Activated naive CD8-positive, alpha-beta T cell treated with anti-CD3 and anti-CD28 coated beads, Interleukin-2, amount 50 U/mL, for 24 hours (primary cell): Measurements from ENCODE around the gene AFTPH.
A peak's percentile ranks its signal among the peaks of the same experiment; 100 is the strongest.

Experiments
- ATAC-seq: fragments of 150-1000 bp; cut with Tn5 transposase; one replicate; pipeline ENCODE4 v1.10.0; 2021
- DNase-seq: peaks from one replicate; pipeline ENCODE4 v3.0.0; 2021
- H3K27ac Mint-ChIP-seq: one replicate; pipeline ENCODE4 v1.8.0; 2021; ENCODE audit warnings: mild to moderate bottlenecking, mixed read lengths
- H3K27me3 Mint-ChIP-seq: one replicate; pipeline ENCODE4 v1.8.0; 2021; ENCODE audit warnings: mixed read lengths
- H3K36me3 Mint-ChIP-seq: one replicate; pipeline ENCODE4 v1.8.0; 2021; ENCODE audit warnings: low read depth, mixed read lengths
- H3K4me1 Mint-ChIP-seq: one replicate; pipeline ENCODE4 v1.8.0; 2021; ENCODE audit warnings: mixed read lengths
- H3K4me3 Mint-ChIP-seq: one replicate; pipeline ENCODE4 v1.8.0; 2021; ENCODE audit warnings: mild to moderate bottlenecking, moderate library complexity, mixed read lengths
- H3K9me3 Mint-ChIP-seq: one replicate; pipeline ENCODE4 v1.8.0; 2021; ENCODE audit warnings: mixed read lengths

Gene AFTPH

GRCh38 chr2:64488050-64488974 lies 35.8 kb upstream of the AFTPH start:
- peaks cover 8% of the 10 kb centered on the region for H3K4me1 Mint-ChIP-seq
- no peak overlapping the region for H3K4me3 Mint-ChIP-seq
- H3K9me3 Mint-ChIP-seq: no peaks in the 10 kb centered on the region
- ATAC-seq (peak; percentile 45), DNase-seq (peak; percentile 85)
- peaks cover 4% of the 10 kb centered on the region for H3K27me3 Mint-ChIP-seq
- H3K36me3 Mint-ChIP-seq: no peaks in the 10 kb centered on the region
- H3K27ac Mint-ChIP-seq: no peak overlapping the region

- no peak for DNase-seq
- no peaks in the 10 kb centered on the region for H3K9me3 Mint-ChIP-seq
- ATAC-seq: no peak
- peaks cover 4% of the 10 kb centered on the region for H3K27me3 Mint-ChIP-seq
- H3K4me1 Mint-ChIP-seq: peaks cover 8% of the 10 kb centered on the region
- H3K27ac Mint-ChIP-seq: no peak overlapping the region
- no peaks in the 10 kb centered on the region for H3K36me3 Mint-ChIP-seq
- H3K4me3 Mint-ChIP-seq: no peak overlapping the region
These were observed 34.9 kb upstream of the AFTPH start for GRCh38 chr2:64489081-64489751.

GRCh38 chr2:64491426-64491825 lies 32.7 kb upstream of the AFTPH start:
- Mint-ChIP-seq H3K27ac (no peak overlapping the region), H3K4me1 (peaks cover 8% of the 10 kb centered on the region), H3K4me3 (no peak overlapping the region), H3K27me3 (peaks cover 4% of the 10 kb centered on the region), H3K9me3 (no peaks in the 10 kb centered on the region), H3K36me3 (no peaks in the 10 kb centered on the region)
- DNase-seq: no peak
- no peak for ATAC-seq

- no peak for DNase-seq
- no peak overlapping the region for H3K4me3 Mint-ChIP-seq
- no peaks in the 10 kb centered on the region for H3K9me3 Mint-ChIP-seq
- ATAC-seq: no peak
- H3K36me3 Mint-ChIP-seq: no peaks in the 10 kb centered on the region
- H3K27ac Mint-ChIP-seq: no peak overlapping the region
- peaks cover 8% of the 10 kb centered on the region for H3K4me1 Mint-ChIP-seq
- no peaks in the 10 kb centered on the region for H3K27me3 Mint-ChIP-seq
These were observed 31.9 kb upstream of the AFTPH start for GRCh38 chr2:64492272-64492671.

- Mint-ChIP-seq H3K36me3 (no peaks in the 10 kb centered on the region), H3K4me3 (no peak overlapping the region), H3K27me3 (no peaks in the 10 kb centered on the region), H3K4me1 (peaks cover 8% of the 10 kb centered on the region), H3K27ac (no peak overlapping the region), H3K9me3 (no peaks in the 10 kb centered on the region)
- DNase-seq: no peak
- ATAC-seq: no peak
These were observed 31.3 kb upstream of the AFTPH start for GRCh38 chr2:64492821-64493220.

- no peaks in the 10 kb centered on the region for H3K36me3 Mint-ChIP-seq
- no peak overlapping the region for H3K4me3 Mint-ChIP-seq
- no peaks in the 10 kb centered on the region for H3K9me3 Mint-ChIP-seq
- H3K27me3 Mint-ChIP-seq: peaks cover 3% of the 10 kb centered on the region
- ATAC-seq (no peak), DNase-seq (no peak)
- H3K27ac Mint-ChIP-seq: no peak overlapping the region
- H3K4me1 Mint-ChIP-seq: peaks cover 3% of the 10 kb centered on the region
These were observed 30.3 kb upstream of the AFTPH start for GRCh38 chr2:64493788-64494187.

GRCh38 chr2:64498438-64498837 lies 25.7 kb upstream of the AFTPH start:
- ATAC-seq (no peak), DNase-seq (no peak)
- Mint-ChIP-seq H3K4me3 (no peak overlapping the region), H3K4me1 (no peaks in the 10 kb centered on the region), H3K27ac (no peak overlapping the region), H3K9me3 (no peaks in the 10 kb centered on the region), H3K36me3 (no peaks in the 10 kb centered on the region), H3K27me3 (peaks cover 6% of the 10 kb centered on the region)

- Mint-ChIP-seq H3K4me3 (no peak overlapping the region), H3K36me3 (no peaks in the 10 kb centered on the region), H3K27me3 (peaks cover 6% of the 10 kb centered on the region), H3K27ac (no peak overlapping the region), H3K4me1 (no peaks in the 10 kb centered on the region), H3K9me3 (no peaks in the 10 kb centered on the region)
- no peak for DNase-seq
- ATAC-seq: no peak
These were observed 23.6 kb upstream of the AFTPH start for GRCh38 chr2:64500549-64500948.

- H3K27ac Mint-ChIP-seq: no peak overlapping the region
These were observed 22.2 kb upstream of the AFTPH start for GRCh38 chr2:64501946-64502345.

GRCh38 chr2:64502860-64503259 lies 21.3 kb upstream of the AFTPH start:
- Mint-ChIP-seq H3K27me3 (peaks cover 6% of the 10 kb centered on the region), H3K4me3 (no peak overlapping the region), H3K27ac (no peak overlapping the region), H3K9me3 (no peaks in the 10 kb centered on the region), H3K36me3 (no peaks in the 10 kb centered on the region), H3K4me1 (no peaks in the 10 kb centered on the region)
- ATAC-seq (no peak), DNase-seq (no peak)

More at GRCh38 chr2:64501946-64502345, 22.2 kb upstream of the AFTPH start:
- H3K4me1 Mint-ChIP-seq: no peaks in the 10 kb centered on the region
- H3K36me3 Mint-ChIP-seq: no peaks in the 10 kb centered on the region
- DNase-seq: no peak
- no peak for ATAC-seq
- no peaks in the 10 kb centered on the region for H3K9me3 Mint-ChIP-seq
- peaks cover 6% of the 10 kb centered on the region for H3K27me3 Mint-ChIP-seq
- H3K4me3 Mint-ChIP-seq: no peak overlapping the region

GRCh38 chr2:64504774-64505720 lies 19.1 kb upstream of the AFTPH start:
- DNase-seq (no peak), ATAC-seq (no peak)
- no peaks in the 10 kb centered on the region for H3K27me3 Mint-ChIP-seq
- H3K4me1 Mint-ChIP-seq: no peaks in the 10 kb centered on the region
- H3K4me3 Mint-ChIP-seq: no peak overlapping the region
- H3K36me3 Mint-ChIP-seq: no peaks in the 10 kb centered on the region
- H3K9me3 Mint-ChIP-seq: no peaks in the 10 kb centered on the region
- no peak overlapping the region for H3K27ac Mint-ChIP-seq

GRCh38 chr2:64506686-64507085 lies 17.4 kb upstream of the AFTPH start:
- DNase-seq: no peak
- Mint-ChIP-seq H3K27me3 (no peaks in the 10 kb centered on the region), H3K9me3 (no peaks in the 10 kb centered on the region), H3K36me3 (no peaks in the 10 kb centered on the region), H3K4me3 (no peak overlapping the region), H3K4me1 (no peaks in the 10 kb centered on the region), H3K27ac (no peak overlapping the region)
- ATAC-seq: no peak

GRCh38 chr2:64514008-64514407 lies 10.1 kb upstream of the AFTPH start:
- H3K4me3 Mint-ChIP-seq: no peak overlapping the region
- no peak for ATAC-seq
- no peak overlapping the region for H3K27ac Mint-ChIP-seq
- H3K4me1 Mint-ChIP-seq: no peaks in the 10 kb centered on the region
- H3K9me3 Mint-ChIP-seq: no peaks in the 10 kb centered on the region
- peaks cover 4% of the 10 kb centered on the region for H3K27me3 Mint-ChIP-seq
- DNase-seq: no peak
- H3K36me3 Mint-ChIP-seq: no peaks in the 10 kb centered on the region

- no peak for DNase-seq
- Mint-ChIP-seq H3K9me3 (no peaks in the 10 kb centered on the region), H3K27ac (no peak overlapping the region), H3K36me3 (no peaks in the 10 kb centered on the region), H3K4me1 (no peaks in the 10 kb centered on the region), H3K27me3 (peaks cover 4% of the 10 kb centered on the region), H3K4me3 (no peak overlapping the region)
- no peak for ATAC-seq
These were observed 9.0 kb upstream of the AFTPH start for GRCh38 chr2:64515086-64515485.
